Measurements from ENCODE around the gene MEGF6.
"Not testable (repeated sequence)": the region's sequence is repeated elsewhere in the genome, so short reads cannot be mapped to it uniquely, and the experiment has no call there.

Gene MEGF6

DNA sequence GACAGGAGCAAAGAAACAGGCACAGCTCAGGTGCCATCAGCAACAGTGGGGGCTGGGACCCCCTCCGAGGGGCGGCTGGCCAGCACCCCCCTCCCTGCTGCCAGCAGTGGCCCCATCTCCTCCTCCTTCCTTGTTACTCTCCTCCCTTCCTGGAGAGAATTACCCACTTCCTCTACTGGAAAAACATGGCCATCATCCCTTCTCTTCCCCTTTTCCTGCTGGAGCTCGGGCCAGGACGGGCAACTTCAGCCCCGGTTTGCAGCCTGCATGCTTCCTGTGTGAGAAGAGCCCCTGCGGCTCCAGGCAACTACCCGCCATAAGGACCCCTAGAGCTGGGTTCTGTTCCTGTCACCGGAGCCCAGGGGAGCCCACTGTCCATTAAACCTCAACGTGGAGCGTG is 17.6 kb downstream of the MEGF6 start:
- DNase-seq, result no peak

DNA sequence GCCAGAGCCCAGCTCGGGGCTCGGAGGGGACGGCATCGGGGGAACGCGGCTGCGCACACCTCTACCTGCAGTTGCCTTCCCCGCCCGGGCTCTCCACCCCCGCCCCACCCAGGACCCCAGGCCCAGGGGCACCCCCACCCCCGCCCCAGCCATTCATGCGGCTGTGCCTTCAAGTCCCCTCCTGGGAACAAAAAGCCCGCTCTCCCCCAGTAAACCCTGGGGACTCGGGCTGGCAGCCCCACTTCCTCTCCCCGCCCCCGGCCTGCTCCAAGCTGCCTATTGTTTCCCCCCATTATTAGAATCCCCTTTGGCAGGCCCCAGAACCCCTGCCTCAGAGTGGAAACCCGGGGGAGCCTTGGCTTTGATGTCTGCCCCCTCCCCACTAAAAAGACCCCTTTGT is 18.0 kb downstream of the MEGF6 start:
- DNase-seq, result no peak

DNA sequence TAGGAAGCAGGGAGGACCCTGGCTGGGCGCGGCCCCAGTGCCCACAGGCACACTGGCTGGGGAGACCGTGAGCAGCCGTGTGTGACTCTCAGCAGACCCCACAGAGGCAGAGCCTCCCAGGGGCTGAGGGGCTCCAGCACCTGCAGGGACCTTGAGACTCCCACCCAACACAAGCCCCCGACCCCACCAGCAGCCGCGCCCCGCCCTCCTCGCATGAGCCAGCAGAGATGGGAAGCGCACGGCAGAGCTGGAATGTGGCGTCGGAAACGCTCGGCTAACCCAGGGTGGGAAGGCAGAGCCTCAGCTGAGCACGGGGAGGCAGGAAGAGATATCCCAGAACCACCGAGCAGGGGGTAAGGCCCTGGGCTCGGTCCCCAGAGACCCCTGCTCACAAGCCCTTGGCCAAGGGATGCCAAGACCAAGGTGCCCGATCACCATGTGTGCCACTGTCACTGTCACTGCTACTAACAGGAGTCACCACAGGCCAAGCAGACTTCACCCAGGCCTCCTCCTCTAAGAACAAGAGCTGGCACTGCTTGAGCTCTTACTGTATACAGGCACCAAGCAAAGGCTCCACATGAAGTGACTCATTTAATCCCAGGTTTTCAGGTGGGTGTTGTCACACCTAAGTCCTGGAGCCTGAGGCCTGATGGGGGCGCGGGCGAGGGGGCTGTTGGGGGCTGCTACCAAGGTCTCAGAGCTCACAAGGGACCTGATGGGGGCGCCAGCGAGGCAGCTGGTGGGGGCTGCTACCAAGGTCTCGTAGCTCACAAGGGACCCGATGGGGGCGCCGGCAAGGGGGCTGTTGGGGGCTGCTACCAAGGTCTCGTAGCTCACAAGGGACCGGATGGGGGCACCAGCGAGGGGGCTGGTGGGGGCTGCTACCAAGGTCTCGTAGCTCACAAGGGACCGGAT is 20.1 kb downstream of the MEGF6 start:
- no peak for DNase-seq

DNA sequence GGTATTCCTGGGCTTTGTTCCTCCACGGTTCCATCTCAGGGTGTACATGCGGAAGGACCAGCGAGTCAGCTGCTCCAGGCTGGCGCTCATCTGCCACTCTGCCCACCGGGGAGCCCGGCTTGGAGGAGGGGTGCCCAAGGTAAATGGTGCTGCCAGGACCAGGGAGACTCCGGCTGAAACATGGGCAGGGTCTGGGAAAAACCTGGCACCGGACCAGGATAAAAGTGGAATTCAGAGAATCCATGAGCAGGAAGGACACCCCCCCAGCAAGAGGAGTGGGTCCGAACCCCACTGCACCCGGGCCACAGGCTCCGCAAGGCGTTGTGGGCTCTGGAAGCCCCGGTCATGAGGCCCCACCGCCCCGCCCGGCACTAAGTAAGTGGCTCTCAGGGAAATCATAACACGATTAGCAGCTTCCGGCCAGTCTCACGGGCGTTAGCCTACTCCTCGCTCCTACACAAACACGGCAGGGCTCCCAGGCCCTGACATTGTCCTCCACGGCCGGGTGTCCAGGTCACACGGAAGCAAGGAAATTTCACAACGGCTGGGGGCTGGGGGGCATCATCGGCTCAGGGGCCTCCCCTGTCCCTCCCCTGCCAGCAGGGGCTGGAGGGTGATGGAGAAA is 21.1 kb downstream of the MEGF6 start:
- DNase-seq, result no peak

DNA sequence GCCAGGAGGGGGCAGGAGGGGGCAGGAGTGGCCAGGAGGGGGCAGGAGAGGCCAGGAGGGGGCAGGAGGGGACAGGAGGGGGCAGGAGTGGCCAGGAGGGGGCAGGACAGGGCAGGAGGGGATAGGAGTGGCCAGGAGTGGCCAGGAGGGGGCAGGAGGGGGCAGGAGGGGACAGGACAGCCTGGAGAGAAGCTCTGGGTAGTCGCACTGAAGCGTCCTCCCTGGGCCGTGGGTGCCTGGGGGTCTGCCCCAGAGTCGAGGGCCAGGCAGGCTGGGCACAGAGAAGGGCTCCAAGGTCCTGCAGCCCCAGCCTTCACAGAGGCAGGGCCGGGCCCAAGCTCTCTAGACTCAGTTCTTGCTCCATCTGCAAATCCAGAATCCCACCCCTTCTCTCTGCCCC is 22.9 kb downstream of the MEGF6 start:
- DNase-seq, result peak; percentile 15

DNA sequence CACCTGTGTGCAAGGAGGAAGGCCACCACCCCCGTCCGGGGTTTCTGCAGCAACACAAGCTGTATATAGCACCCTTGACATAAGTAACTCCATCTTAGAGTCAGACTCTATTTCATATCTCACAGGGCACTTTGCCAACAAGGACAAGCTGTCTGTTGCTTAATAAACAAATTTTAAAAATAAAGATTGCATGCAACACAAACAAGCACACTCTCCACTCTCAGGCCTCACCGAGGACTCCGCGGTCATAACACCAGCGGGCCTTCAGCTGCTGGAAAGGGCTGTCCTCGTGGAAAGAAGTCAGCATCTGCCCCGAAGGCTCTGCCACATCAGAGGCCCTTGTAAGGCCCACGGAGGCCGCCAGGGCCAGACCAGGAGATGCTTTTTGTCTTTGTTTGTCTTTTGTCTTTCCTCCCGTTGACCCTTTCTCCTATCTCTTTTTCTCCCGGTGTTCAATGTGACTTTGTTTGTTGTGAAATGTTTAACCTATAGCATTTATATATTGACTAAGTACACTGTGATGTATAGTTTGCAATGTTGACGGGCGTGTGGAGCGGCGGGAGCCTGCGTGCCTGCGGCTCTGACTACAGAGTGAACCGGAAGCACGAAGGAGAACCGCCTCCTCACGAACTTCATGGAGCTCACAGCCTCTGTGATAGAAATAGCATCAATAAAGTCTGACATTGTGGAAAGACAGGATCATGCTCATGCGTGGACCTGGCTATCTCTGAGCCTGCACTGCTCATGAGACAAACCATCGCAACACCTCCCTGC is 24.1 kb downstream of the MEGF6 start:
- DNase-seq, result no peak

DNA sequence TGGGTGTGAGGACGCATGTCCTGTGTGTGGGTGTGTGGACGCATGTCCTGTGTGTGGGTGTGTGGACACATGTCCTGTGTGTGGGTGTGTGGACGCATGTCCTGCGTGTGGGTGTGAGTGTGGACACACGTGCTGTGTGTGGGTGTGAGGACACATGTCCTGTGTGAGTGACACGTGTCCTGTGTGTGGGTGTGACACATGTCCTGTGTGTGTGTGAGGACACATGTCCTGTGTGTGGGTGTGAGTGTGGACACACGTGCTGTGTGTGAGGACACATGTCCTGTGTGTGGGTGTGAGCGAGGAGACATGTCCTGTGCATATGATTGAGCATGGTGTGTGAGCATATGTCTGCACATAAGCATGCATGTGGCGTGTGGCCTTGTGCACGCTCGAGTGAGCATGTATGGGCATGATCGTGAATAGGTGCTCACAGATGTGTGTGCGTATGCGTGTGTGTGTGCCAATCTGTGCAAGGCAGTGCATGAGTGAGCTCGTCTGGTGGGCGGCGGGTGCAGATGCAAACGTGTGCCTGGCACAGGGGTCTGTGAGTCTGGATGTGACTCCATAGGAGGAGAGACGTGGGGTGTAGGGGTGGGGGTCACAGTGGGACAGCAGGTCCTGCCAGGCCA is 25.3 kb downstream of the MEGF6 start:
- DNase-seq, result no peak

DNA sequence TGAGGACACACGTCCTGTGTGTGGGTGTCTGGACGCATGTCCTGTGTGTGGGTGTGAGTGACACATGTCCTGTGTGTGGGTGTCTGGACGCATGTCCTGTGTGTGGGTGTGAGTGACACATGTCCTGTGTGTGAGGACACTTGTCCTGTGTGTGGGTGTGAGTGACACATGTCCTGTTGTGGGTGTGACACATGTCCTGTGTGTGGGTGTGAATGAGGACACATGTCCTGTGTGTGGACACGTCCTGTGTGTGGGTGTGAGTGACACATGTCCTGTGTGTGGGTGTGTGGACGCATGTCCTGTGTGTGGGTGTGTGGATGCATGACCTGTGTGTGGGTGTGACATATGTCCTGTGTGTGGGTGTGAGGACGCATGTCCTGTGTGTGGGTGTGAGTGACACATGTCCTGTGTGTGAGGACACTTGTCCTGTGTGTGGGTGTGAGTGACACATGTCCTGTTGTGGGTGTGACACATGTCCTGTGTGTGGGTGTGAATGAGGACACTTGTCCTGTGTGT is 25.9 kb downstream of the MEGF6 start:
- not testable (repeated sequence) for DNase-seq

DNA sequence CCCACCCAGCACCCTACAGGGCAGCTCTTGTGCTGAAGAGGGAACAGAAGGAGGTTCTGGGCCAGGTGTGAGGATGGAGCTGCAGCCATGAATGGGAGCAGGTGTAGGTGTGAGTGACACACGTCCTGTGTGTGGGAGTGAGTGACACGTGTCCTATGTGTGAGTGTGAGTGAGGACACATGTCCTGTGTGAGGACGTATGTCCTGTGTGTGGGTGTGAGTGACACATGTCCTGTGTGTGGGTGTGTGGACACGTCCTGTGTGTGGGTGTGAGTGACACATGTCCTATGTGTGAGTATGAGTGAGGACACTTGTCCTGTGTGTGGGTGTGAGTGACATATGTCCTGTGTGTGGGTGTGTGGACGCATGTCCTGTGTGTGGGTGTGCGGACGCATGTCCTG is 26.4 kb downstream of the MEGF6 start:
- DNase-seq, result no peak

DNA sequence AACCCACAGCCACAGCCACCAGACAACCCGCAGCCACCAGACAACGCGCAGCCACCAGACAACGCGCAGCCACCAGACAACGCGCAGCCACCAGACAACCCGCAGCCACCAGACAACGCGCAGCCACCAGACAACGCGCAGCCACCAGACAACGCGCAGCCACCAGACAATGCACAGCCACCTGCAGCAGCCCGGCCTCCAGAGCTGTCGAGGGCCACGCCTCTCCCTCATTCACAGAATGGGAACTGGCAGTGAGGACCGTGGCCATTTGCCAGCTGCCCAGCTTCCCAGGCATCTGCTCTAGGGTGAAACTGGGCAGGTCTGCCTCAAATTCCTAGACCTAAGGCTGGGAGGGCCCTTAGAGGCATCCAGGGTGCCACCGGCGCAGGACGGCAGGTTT is 27.6 kb downstream of the MEGF6 start:
- DNase-seq, result not testable (repeated sequence)

DNA sequence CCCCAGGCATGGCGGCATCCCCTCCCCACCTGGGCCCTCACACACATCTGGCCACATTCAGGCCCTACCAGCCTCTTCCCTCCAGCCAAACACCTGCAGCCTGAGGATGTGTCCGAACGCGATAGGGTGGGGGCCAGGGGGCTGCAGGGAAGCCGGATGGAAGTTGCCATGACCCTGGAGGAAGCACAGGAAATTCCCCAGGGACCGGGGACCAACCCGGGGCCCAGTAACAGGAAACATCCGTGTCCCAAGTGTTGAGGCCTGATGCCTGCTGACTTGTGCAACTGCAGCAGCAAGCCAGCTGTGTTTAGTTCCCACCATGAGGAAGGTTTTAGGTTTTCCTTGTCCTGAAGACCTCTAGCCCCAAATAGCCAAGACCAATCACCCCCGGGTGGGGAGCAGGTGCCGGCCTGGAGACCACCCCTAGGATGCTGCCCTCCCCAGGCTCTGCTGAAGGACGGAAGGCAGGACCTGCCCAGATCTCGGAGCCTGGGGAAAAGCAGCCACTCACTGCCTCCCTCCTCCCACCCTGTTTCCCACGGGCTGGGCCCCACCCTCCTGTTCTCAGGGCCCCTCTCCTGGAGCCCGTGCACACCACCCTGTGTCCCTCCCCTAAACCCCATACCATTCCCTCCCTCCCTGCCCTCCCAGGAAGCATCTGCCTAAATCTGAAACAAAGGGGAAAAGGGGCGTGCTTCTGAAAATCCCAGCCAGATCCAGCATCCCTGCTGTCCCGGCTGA is 29.8 kb downstream of the MEGF6 start:
- DNase-seq, result no peak

DNA sequence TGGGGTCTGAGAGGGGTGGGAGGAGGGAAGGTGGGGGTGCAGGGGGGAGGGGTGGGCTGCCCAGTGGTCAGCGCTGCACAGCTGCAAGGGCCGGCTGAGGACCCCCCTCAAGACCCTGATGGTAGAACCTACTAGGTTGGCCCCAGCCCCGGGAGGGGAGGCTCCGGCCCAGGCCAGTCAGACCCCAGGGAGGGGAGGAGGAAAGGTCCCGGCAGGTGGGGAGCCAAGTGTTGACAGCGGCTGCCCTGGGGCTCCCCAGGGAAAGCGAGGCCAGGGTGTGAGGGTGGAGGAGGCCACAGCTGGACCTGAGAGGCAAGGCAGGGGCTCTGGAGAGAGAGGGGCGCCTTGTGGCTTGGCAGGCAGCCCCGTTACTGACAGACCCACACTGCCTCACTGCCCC is 31.1 kb downstream of the MEGF6 start:
- DNase-seq, result no peak

DNA sequence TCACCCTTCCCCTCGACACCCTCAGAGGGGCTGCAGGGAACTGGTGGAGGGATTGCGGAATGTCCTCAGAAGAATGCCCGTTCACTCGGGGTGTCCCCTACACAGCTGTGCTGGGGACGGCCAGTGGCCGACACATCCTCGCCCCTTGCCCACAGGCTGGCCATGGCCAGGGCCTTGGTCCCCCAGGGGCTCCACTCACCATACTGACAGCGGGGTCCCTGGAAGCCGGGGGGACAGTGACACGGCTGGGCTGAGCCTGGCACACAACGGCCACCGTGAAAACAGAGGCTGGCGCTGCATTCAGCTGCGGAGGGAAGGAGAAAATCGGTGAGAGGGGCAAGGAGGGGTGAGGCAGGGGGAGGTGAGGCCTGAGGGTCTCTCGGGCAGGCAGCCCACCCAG is 31.7 kb downstream of the MEGF6 start:
- no peak for DNase-seq

DNA sequence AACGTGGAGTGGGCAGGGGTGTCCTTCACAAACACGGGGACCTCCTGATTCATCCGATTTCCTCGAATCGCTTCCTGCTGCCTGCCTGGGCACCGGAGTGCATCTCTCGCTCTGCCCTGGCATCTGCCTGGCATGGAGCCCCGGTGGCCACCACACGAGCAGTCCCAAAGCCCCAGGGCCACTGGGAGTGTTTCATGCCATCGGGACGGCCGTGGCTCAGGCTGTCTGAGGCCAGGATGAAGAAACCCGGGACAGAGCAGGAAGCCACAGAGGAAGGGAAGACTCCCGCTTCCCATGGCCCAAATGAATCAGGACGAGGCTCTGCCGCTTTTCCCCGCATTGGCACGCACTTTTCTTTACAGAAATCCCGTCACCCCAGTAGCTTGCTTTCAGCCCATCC is 32.4 kb downstream of the MEGF6 start:
- DNase-seq, result no peak

DNA sequence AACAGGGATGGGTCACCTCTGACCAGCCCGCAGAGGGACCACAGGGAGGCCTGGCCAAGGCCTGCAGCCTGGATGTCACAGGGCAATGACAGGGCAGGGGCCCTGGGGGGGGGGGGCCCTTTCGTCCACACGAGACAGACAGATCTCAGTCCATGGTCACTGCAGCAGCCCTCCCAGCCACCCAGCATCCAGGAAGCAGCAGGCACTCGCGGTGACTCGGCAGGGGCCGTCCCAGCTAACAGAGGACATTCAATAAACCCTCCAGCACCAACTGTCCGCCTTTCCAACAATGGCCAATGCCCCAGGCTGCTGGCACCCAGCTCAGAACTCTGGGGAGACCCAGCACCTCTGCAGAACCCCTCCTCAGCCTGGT is 32.9 kb downstream of the MEGF6 start:
- no peak for DNase-seq

DNA sequence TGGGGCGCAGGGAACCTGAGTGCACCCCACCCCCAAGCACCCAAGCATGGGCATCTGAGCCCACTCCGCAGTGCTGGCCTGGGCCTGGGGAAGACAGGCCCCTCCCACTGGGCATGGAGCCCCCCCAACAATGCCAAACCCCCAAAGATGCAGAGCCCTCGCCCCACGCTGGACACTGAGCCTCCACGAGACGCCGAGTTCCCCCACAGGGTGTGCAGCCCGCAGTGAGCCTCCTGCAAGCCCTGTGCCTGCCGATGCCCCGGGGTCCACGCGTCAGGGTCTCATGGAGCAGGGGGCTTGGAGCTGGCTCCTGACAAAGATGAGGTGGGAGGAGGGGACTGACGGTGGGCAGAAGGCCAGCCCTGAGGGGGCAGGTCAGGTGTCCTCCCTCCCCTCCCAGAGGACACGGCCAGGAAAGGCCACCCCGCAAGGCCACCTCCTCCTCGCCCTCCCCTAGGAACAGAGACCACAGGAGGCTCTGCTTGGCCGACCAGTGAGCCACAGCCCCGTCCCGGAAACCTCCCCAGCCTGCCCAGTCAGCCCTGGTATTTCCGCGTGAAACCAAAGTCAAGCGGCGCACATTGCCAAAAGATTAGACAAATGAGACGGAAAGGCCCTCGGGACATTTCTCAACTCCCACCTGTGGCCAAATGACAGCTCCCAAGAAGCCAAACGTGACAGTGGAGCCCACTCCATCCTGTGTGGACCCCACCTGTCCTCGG is 33.4 kb downstream of the MEGF6 start:
- no peak for DNase-seq

DNA sequence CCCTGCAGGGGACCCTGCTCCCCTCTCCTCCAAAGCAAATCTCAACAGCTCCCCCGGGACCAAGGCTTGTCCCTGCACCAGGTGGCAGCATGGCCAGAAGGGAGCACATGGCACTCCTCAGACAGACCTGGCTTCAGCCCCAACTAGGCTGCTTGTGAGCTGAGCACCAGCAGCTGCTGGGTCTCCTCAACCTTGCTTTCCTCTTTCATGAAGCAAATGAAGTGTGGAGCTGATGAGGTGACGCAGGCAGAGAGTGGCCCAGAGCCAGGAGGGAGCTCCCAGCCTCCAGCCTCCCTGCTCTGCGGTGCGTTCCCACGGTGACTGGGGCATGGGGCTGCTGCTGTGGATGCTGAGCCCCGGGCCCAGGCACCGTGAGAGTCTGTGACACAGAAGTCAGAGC is 34.0 kb downstream of the MEGF6 start:
- no peak for DNase-seq

DNA sequence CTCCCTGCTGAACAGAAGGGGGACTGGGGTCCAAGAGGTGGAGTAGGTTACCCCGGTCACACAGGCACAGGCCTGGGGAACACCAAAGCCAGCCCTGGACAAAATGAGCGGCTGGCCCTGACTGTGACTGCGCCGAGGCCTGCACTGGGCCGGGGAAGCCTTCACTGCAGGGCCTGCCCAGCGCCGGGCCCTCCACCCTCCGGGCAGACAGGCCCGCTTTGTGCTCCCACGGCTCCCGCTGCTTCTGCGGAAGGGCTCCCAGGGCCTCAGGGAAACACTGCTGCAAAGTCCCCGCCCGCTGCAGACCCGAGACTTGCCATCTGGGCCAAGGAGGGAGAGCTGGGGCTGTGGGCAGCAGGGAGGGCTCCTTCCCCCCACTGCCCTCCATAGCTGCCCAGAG is 35.3 kb downstream of the MEGF6 start:
- no peak for DNase-seq

DNA sequence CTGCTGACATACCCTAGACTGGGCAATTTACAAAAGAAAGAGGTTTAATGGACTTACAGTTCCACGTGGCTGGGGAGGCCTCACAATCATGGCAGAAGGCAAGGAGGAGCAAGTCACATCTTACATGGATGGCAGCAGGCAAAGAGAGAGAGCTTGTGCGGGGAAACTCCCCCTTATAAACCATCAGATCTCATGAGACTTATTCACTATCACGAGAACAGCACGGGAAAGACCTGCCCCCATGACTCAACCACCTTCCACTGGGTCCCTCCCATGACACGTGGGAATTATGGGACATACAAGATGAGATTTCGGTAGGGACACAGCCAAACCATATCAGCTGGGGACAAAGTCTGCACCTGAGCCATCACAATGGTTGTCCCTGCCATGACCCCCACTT is 35.8 kb downstream of the MEGF6 start:
- DNase-seq, result not testable (repeated sequence)

DNA sequence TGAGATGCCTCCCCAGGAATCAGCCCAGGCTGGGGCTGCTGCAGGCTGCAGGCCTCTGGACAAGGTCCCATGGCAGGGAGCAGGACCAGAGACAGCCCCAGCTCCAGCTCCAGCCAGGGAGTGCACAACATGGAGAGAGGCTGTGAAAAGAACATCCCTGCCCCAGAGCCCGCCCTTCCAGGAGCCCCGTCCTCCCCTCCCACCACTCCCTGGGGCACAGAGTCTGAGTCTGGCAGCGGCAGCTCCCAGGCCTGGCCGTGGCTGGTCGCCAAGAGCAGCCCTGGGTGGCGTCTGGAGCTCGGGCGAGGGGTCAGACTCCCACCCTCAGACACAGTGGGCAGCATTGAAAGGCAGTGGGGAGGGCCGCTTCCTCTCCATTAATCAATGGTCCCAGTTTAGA is 37.8 kb downstream of the MEGF6 start:
- DNase-seq, result no peak

DNA sequence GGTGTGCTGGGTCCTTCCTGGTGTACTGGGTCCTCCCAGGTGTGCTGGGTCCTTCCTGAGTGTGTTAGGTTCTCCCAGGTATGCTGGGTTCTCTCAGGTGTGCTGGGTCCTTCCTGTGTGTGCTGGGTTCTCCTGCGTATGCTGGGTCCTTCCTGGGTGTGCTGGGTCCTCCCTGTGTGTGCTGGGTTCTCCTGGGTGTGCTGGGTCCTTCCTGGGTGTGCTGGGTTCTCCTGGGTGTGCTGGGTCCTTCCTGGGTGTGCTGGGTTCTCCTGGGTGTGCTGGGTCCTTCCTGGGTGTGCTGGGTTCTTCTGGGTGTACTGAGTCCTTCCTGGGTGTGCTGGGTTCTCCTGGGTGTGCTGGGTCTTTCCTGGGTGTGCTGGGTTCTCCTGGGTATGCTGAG is 38.7 kb downstream of the MEGF6 start:
- DNase-seq, result not testable (repeated sequence)

DNA sequence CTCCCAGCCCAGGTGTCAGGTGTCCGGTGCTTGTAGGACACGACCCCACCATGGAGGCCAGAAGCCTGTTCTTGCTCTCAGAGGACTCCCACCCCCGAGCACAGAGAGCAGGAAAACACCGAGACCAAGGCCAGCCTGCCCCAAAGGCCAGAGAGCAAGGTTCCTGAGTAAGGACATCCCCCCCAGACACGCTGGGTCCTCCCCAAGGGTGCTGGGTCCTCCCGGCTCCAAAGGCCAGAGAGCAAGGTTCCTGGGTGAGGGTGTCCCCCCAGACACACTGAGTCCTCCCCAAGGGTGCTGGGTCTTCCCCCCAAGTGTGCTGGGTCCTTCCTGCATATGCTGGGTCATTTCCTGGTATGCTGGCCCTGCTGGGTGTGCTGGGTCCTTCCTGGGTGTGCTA is 40.0 kb downstream of the MEGF6 start:
- DNase-seq, result no peak
